OCI-LY7 (cell line): ENCODE measurements around the gene IGF1. TPM values are rescaled to one million over a fixed set of nuclear protein-coding genes. Genes with fewer than 3 reads are reported as not detected.

Source experiments
- BruUV-seq: library from RNA; stranded (reverse); fragments of 400-500 nt; replicated peaks from 2 replicates; lab custom pipeline; 2021; lab: Mats Ljungman, UMichigan
- CTCF ChIA-PET: fragments of 300-600 bp; sonication (Branson Sonifier 250); formaldehyde crosslinking; loops from one replicate; lab custom pipeline; 2022; ENCODE audit warnings: antibody characterized with exemption; ENCODE audit not compliant: unreplicated experiment; lab: Charles Lee
- POLR2A ChIA-PET: fragments of 300-600 bp; sonication (Branson Sonifier 250); formaldehyde crosslinking; loops from one replicate; lab custom pipeline; 2022; ENCODE audit warnings: antibody characterized with exemption; lab: Charles Lee
- DNase-seq: peaks from one replicate; pipeline ENCODE4 v3.0.0-alpha.2; 2015; ENCODE audit warnings: low spot score
- H2AFZ ChIP-seq: fragments of 200-600 bp; sonication (generic), shearing (Covaris generic); 2 replicates; pipeline ENCODE4 v1.6.1; 2014; ENCODE audit warnings: mild to moderate bottlenecking, antibody characterized with exemption, low read length, moderate library complexity
- H3K27ac ChIP-seq: fragments of 200-600 bp; sonication (generic); 2 replicates; pipeline ENCODE4 v1.5.1; 2014; ENCODE audit warnings: mixed run types, low read depth, mild to moderate bottlenecking, moderate library complexity, low read length, inconsistent platforms; ENCODE audit not compliant: poor library complexity, severe bottlenecking
- H3K36me3 ChIP-seq: fragments of 200-600 bp; sonication (generic); 2 replicates; pipeline ENCODE4 v1.6.1; 2014; ENCODE audit warnings: mild to moderate bottlenecking, antibody characterized with exemption, low read length, moderate library complexity, mixed read lengths; ENCODE audit not compliant: insufficient read depth
- H3K4me1 ChIP-seq: fragments of 200-600 bp; sonication (generic); 2 replicates; pipeline ENCODE4 v1.5.1; 2014; ENCODE audit warnings: mild to moderate bottlenecking, low read length; ENCODE audit not compliant: insufficient read depth, poor library complexity, severe bottlenecking
- H3K4me2 ChIP-seq: fragments of 200-600 bp; sonication (generic); 2 replicates; pipeline ENCODE4 v1.6.1; 2014; ENCODE audit warnings: mild to moderate bottlenecking, low read length
- H3K4me3 ChIP-seq: fragments of 200-600 bp; sonication (generic); 2 replicates; pipeline ENCODE4 v1.5.1; 2014; ENCODE audit warnings: mild to moderate bottlenecking, low read depth, low read length; ENCODE audit not compliant: poor library complexity, severe bottlenecking
- H3K79me2 ChIP-seq: fragments of 200-600 bp; sonication (generic); 2 replicates; pipeline ENCODE4 v1.6.1; 2016; ENCODE audit warnings: low read depth, mild to moderate bottlenecking, low read length, moderate library complexity, mixed read lengths; ENCODE audit not compliant: insufficient read depth
- H3K9me2 ChIP-seq: fragments of 200-600 bp; sonication (generic); 2 replicates; pipeline ENCODE4 v1.6.1; 2016; ENCODE audit warnings: mild to moderate bottlenecking, low read length, mixed read lengths; ENCODE audit not compliant: insufficient read depth
- H3K9me3 ChIP-seq: fragments of 200-600 bp; sonication (generic); 2 replicates; pipeline ENCODE4 v1.6.1; 2014; ENCODE audit warnings: mild to moderate bottlenecking, mixed run types, low read length, mixed read lengths
- H4K20me1 ChIP-seq: fragments of 200-600 bp; sonication (generic); 2 replicates; pipeline ENCODE4 v1.6.1; 2014; ENCODE audit warnings: mild to moderate bottlenecking, antibody characterized with exemption, low read length, moderate library complexity, mixed read lengths; ENCODE audit not compliant: insufficient read depth
- EZH2phosphoT487 ChIP-seq: fragments of 200-600 bp; sonication (generic); IDR thresholded peaks from 2 replicates; pipeline ENCODE4 v1.6.1; 2018; ENCODE audit warnings: low read depth, borderline replicate concordance, mild to moderate bottlenecking, mixed run types, antibody characterized with exemption, low read length, moderate library complexity, mixed read lengths
- intact Hi-C: fragments of 100-400 bp; cut with micrococcal nuclease; formaldehyde crosslinking; loops from one replicate; pipeline ENCODE4 v1.10.0; 2022; ENCODE audit not compliant: unreplicated experiment
- total RNA-seq, 2 experiments: library from RNA; depleted of rRNA in 1 of 2; stranded (reverse); fragments of >200 nt in 1 of 2; shearing (Covaris generic) in 1 of 2; gene quantifications; 2 replicates each; pipeline ENCODE4 v1.2.3, GENCODE V29; 2014 to 2022
- TF ChIP-seq, protein P1 (sequence below): fragments of 200-600 bp; sonication (generic); conservative IDR thresholded peaks from 2 replicates; pipeline ENCODE4 v1.5.1; 2014; ENCODE audit warnings: mild to moderate bottlenecking, antibody characterized with exemption, low read length, moderate library complexity, mixed read lengths

IGF1 gene
- total RNA-seq, 2 experiments from 2014 or later: not detected

DNA sequence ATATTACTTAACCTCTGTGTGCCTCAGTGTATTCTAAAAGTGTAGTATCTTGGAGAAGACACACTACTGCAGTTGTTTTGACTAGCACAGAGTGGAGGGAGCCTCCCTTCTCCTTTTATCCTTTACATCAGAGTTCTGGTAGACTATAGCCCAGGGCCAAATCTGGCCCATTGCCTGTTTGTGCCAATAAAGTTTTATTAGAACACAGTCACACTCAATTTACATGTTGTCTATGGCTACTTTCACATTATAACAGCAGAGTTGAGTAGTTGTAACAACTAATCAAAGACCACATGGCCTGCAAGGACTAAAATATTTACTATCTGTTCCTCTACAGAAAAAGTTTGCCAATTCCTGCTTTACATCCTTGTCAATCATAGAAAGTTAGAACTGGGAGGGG, 27.7 kb upstream of the IGF1 start:
- Histone ChIP-seq H2AFZ (no peak overlapping the region), H3K9me3 (no peaks in the 10 kb centered on the region), H3K4me1 (no peaks in the 10 kb centered on the region), H3K4me3 (no peak overlapping the region), H3K27ac (no peak overlapping the region), H3K79me2 (no peaks in the 10 kb centered on the region), H4K20me1 (no peaks in the 10 kb centered on the region), H3K4me2 (no peak overlapping the region), H3K36me3 (no peaks in the 10 kb centered on the region), H3K9me2 (no peaks in the 10 kb centered on the region)
- BruUV-seq: no TSS peak
- TF ChIP-seq EZH2phosphoT487: no peak
- TF ChIP-seq, protein P1, sequence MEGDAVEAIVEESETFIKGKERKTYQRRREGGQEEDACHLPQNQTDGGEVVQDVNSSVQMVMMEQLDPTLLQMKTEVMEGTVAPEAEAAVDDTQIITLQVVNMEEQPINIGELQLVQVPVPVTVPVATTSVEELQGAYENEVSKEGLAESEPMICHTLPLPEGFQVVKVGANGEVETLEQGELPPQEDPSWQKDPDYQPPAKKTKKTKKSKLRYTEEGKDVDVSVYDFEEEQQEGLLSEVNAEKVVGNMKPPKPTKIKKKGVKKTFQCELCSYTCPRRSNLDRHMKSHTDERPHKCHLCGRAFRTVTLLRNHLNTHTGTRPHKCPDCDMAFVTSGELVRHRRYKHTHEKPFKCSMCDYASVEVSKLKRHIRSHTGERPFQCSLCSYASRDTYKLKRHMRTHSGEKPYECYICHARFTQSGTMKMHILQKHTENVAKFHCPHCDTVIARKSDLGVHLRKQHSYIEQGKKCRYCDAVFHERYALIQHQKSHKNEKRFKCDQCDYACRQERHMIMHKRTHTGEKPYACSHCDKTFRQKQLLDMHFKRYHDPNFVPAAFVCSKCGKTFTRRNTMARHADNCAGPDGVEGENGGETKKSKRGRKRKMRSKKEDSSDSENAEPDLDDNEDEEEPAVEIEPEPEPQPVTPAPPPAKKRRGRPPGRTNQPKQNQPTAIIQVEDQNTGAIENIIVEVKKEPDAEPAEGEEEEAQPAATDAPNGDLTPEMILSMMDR: no peak
- intact Hi-C loops: no loop called here
- ChIA-PET CTCF (no interaction called here), POLR2A (no interaction called here)
- no peak for DNase-seq

DNA sequence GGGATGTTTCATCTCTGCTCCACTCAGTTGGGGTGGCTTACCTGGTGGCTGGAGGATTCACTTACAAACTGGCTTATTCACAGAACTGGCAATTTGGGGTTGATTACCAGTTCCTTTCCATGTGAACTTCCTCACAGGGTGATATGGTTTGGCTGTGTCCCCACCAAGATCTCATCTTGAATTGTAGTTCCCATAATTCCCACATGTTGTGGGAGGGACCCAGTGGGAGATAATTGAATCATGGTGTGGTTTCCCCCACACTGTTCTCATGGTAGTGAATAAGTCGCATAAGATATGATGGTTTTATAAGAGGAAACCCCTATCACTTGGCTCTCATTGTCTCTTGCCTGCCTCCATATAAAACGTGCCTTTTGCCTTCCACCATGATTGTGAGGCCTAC, 26.9 kb upstream of the IGF1 start:
- no peaks in the 10 kb centered on the region for H3K9me2 ChIP-seq
- CTCF ChIA-PET: no interaction called here
- H4K20me1 ChIP-seq: no peaks in the 10 kb centered on the region
- no peak overlapping the region for H3K4me2 ChIP-seq
- H3K36me3 ChIP-seq: no peaks in the 10 kb centered on the region
- BruUV-seq: no TSS peak
- H3K9me3 ChIP-seq: no peaks in the 10 kb centered on the region
- no peak overlapping the region for H2AFZ ChIP-seq
- POLR2A ChIA-PET: interaction anchor here (1.6 kb wide), 1 partner anchor 8 kb away, joined by 3 read pairs; no protein-coding TSS in a partner anchor
- H3K4me3 ChIP-seq: no peak overlapping the region
- intact Hi-C loops: no loop called here
- H3K4me1 ChIP-seq: no peaks in the 10 kb centered on the region
- no peaks in the 10 kb centered on the region for H3K79me2 ChIP-seq
- no peak overlapping the region for H3K27ac ChIP-seq
- TF ChIP-seq EZH2phosphoT487: no peak
- TF ChIP-seq, protein P1: no peak
- DNase-seq: no peak

GRCh38 chr12:102504871-102505270, 24.5 kb upstream of the IGF1 start:
- Histone ChIP-seq H3K9me3 (no peaks in the 10 kb centered on the region), H3K36me3 (no peaks in the 10 kb centered on the region), H3K4me1 (no peaks in the 10 kb centered on the region), H3K4me3 (no peak overlapping the region), H4K20me1 (no peaks in the 10 kb centered on the region), H3K27ac (no peak overlapping the region), H2AFZ (no peak overlapping the region), H3K9me2 (no peaks in the 10 kb centered on the region), H3K4me2 (no peak overlapping the region), H3K79me2 (no peaks in the 10 kb centered on the region)
- POLR2A ChIA-PET: interaction anchor here (0.8 kb wide), 1 partner anchor 13 kb away, joined by 3 read pairs; no protein-coding TSS in a partner anchor
- intact Hi-C loops: no loop called here
- no TSS peak for BruUV-seq
- no peak for DNase-seq
- CTCF ChIA-PET: no interaction called here
- no peak for TF ChIP-seq EZH2phosphoT487
- TF ChIP-seq, protein P1: no peak
